Stimulated activated CD4-positive, alpha-beta T cell treated with anti-CD3 and anti-CD28 coated beads, Interleukin-4, amount 100 ng/mL, for 48 hours (primary cell): ENCODE results near the gene RAB3GAP2.
"Not testable (repeated sequence)": the region's sequence is repeated elsewhere in the genome, so short reads cannot be mapped to it uniquely, and the experiment has no call there.

Experiments
- DNase-seq, 2 donors: peaks; one replicate each; pipeline ENCODE4 v3.0.0-alpha.2; 2020; ENCODE audit warnings: low read depth in 2 of 2

RAB3GAP2 gene

DNA sequence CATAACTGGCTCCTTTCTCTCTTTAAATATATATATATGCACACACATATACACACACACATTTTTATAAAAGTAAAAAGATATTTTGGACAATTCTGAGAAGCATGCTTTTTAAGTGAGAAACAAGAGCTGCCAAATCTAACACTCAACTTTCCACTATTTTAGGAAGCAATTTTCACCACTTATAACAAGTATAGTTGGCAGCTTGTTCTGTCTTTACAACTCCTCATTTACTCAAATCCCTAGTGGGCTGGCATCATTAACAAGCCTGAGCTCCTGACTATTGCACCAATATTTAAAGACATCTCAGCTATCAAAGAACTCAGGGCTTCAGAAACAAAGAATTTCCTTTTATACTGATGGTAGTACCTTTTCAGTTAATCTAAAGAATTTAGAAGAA, 76.6 kb downstream of the RAB3GAP2 start:
- DNase-seq = no peak

- DNase-seq = no peak
Measured at GRCh38 chr1:220189750-220190347, 82.4 kb downstream of the RAB3GAP2 start.

DNA sequence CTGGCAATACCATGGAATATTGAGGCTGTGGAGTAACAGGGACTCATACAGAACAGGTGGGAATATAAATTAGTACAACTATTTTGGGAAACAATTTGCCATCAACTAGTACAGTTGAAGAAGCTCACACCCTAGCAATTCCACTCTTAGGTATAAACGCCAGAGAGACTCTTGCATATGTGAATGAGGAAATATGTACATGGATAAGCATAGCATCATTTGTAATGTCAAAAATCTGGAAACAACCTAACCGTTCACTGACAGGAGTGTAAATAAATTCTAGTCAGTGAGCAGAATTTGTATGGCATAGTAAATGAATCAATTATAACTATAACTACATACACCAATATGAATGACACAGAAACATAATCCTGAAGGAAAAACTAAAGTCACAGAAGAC, 83.7 kb downstream of the RAB3GAP2 start:
- DNase-seq = no peak

DNA sequence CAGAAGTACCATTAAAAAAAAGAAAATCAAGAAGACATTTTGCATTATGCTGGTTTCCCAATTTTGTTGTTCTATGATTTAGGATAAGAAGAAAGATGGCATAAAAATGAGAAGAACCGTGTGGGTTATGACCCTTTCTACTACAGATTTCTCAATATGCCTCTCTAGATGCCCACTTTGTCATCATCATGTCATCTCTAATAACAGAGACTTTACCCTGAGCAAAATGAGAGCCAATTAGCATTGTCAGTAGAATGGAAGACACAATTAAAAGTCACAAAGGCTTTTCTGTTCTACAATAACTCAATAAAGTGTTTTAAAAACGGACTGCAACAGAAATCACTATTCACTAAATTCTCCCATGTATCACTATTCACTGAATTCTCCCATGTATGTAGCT, 85.5 kb downstream of the RAB3GAP2 start:
- DNase-seq = no peak

GRCh38 chr1:220184506-220184905, 87.7 kb downstream of the RAB3GAP2 start:
- no peak for DNase-seq

DNA sequence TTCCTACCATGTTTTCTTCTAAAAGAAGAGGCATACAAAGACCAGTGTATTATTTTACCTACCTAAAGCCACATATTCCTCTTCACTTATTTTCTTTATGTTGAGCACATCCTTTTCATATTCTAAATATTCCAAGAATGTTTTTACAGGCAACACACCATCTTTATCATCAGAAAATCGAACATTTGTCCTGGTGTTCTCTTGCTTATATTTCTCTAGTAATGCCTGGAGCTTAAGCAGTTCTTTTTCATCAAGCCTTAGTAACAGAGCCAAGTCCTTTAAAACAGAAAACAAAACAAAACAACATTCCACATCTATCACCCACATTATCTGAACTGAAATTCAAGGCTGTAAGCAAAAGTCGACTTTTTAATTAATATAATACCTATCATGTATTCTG, 89.6 kb downstream of the RAB3GAP2 start:
- no peak for DNase-seq

- no peak for DNase-seq
Measured at GRCh38 chr1:220182111-220182510, 90.1 kb downstream of the RAB3GAP2 start.

GRCh38 chr1:220176540-220176939, 95.7 kb downstream of the RAB3GAP2 start:
- no peak for DNase-seq

- DNase-seq = no peak
Measured at GRCh38 chr1:220170836-220171526, 101.3 kb downstream of the RAB3GAP2 start.

DNA sequence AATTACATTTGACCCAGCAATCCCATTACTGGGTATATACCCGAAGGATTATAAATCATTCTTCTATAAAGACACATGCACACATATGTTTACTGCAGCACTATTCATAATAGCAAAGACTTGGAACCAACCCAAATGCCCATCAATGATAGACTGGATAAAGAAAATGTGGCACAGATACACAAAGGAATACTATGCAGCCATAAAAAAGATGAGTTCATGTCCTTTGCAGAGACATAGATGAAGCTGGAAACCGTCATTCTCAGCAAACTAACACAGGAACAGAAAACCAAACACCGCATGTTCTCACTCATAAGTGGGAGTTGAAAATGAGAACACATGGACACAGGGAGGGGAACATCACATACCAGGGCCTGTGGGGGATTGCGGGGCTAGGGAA, 102.4 kb downstream of the RAB3GAP2 start:
- not testable (repeated sequence) for DNase-seq

DNA sequence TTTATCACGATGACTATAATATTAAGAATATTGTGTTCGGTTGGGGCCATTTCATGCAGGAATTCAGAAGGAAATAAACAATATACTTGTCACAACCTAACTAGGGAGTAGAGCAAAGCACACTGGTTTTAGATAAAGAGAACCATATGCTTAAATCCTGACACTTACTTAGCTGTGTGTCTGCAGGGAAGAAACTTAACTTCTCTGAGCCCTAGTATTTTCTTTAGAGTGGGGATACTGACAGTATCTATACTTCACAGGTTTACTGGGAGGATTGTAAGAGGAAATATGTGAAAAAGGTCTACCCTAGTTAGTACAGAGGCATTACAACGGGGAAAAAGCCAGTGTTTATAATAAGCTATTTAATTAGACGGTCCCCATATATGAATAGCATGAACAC, 105.4 kb downstream of the RAB3GAP2 start:
- DNase-seq = no peak

DNA sequence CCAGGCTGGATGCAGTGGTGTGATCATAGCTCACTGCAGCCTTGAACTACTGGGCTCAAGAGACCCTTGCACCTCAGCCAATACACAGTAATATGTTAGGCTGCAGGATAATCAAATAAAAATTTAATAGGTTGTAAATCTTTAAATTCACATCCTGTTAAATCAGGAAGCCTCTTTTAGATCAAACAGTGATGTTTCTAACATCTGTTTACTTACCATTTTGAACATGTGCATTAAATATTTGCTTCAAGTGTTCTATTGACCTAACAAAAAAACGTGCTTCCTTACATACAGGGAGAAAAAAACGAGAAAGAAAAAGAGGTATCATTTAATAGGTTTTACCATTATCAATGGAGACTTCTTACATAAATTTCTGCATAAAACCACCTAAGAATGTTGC, 107.7 kb downstream of the RAB3GAP2 start:
- no peak for DNase-seq

DNA sequence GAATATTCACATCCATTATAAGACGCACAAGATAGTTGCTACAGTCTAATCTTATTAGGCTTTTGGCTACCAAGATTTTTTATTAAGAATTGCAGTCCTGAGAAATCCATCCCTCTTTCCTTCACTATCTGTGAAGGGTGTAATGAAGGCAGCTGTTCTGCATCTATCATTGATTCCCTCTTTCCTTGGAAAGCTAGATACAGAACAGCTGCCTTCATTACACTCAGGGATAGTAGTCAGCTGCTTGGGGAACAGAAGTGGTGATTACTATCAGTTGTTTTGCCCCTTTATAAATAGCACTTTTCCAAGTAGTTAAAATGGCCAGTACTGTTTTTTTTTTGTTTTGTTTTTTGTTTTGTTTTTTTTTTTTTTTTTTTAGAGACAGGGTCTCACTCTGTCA, 108.1 kb downstream of the RAB3GAP2 start:
- DNase-seq = no peak

- DNase-seq = no peak
Measured at GRCh38 chr1:220160027-220160426, 112.2 kb downstream of the RAB3GAP2 start.

GRCh38 chr1:220159041-220159440, 113.2 kb downstream of the RAB3GAP2 start:
- DNase-seq = no peak

GRCh38 chr1:220158530-220158929, 113.7 kb downstream of the RAB3GAP2 start:
- not testable (repeated sequence) for DNase-seq

DNA sequence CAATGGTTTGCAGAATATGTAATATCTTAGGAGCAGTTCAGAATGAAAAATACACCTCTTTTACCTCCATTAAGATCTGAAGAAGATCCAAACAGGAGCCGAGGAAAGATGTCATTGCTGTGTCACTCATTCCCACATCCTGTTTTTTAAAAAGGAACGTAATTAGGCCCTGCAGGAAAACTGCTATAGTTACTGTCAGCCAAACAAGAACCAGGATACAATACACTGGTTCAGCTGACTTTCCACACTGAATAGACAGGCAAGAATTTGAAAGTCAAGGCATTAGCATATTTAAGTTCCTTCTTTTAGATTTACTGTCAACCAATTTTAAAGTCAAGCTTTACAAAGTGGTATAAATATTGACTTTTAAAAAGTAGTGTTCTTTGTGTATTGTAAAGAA, 114.5 kb downstream of the RAB3GAP2 start:
- no peak for DNase-seq

- no peak for DNase-seq
Measured at GRCh38 chr1:220156620-220157146, 115.6 kb downstream of the RAB3GAP2 start.

DNA sequence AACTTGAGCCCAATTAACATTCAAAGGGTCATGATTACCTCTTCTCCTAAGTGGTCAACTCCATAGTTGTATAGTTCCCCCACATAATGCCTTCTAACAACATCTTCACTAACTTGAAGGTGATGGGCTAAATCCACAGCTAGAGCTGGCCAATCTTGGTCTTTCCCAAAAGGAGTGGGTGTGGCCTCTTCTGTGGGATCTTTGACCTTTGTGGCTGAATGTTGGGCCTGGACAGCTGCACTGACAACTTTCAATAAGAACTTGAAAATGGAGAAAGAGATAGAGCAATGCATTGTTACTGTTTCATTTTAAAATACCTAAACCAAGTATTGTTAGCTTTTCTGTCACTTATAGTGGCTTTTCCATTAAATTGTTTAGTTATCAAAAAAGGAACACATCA, 119.1 kb downstream of the RAB3GAP2 start:
- no peak for DNase-seq

DNA sequence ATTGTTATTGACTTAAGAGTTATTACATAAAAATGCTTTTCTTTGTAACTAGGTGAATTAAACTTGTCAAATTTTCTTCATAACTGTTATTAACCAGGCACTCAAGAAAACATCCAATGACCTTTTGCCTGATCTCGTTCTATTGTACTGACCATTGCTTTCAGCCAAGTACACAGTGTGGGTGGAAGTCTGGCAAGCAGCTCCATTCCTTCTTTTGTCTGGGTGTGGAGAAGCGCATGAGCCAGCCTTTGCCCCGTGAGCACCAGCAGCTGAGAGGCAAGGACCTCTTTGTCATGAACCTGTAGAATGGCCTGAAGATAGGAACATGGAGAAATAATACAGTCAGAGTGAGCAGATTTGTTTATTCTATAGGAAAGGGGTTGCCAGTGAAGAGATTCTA, 120.8 kb downstream of the RAB3GAP2 start:
- no peak for DNase-seq

DNA sequence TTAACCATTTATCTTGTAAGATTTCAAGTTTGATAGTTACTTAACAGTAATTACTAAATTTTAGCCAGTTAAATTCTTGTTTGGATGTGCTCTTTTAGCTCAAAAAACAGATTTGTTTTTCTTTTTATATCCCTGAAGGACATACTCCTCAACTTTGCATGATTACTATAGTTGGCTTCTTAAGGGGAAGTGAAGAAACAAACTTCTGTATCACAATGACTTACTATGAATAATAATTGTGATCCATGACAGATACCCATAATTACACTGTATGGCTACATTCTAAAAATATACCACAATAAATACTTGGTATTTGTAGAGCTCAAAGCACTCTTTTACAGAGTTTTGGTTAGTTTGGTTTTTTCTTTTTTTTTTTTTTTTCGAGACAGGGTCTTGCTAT, 122.5 kb downstream of the RAB3GAP2 start:
- DNase-seq = no peak

- DNase-seq = no peak
Measured at GRCh38 chr1:220144051-220144450, 128.2 kb downstream of the RAB3GAP2 start.

- DNase-seq = no peak
Measured at GRCh38 chr1:220139966-220140365, 132.3 kb downstream of the RAB3GAP2 start.
